Esophagus squamous epithelium (tissue), 4 donors: ENCODE data around the gene SEC61A2.

Experiments
- POLR2A ChIP-seq, 4 donors: fragments of 450-650 bp; IDR thresholded peaks; one replicate each; pipeline ENCODE4 v1.6.1; 2017; ENCODE audit warnings: antibody characterized with exemption in 4 of 4, mild to moderate bottlenecking in 4 of 4, moderate library complexity in 3 of 4
- TF ChIP-seq, protein P1 (sequence below), 6 experiments: fragments of 450-650 bp in 4 of 6; fragments of 200-600 bp in 2 of 6; sonication (generic) in 2 of 6; IDR thresholded peaks; one replicate each; pipeline ENCODE4 v1.5.1; 2016 to 2019; ENCODE audit warnings: antibody characterized with exemption in 6 of 6, mild to moderate bottlenecking in 4 of 6, moderate library complexity in 4 of 6

DNA sequence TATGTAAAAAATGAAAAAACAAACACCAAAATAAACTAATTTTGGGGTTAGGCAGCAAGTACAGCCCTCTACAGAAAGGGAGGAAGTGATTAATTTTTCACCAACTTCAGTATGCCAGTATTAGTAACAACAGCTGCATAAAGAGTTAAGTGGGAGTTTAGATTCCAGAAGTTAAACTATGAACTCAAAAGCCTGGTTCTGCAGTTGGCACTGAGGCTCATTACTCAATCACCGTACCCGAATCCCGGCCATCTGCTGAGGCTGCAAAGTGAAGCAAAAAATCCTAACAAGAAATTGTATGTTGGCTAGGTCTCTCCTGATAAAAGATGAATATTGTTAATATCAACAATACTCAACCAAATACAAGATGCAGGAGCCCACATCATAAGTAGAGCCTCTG, 62.2 kb downstream of the SEC61A2 start:
- TF ChIP-seq POLR2A (IDR thresholded peaks at IDR 0.05): no peak
- TF ChIP-seq, protein P1, sequence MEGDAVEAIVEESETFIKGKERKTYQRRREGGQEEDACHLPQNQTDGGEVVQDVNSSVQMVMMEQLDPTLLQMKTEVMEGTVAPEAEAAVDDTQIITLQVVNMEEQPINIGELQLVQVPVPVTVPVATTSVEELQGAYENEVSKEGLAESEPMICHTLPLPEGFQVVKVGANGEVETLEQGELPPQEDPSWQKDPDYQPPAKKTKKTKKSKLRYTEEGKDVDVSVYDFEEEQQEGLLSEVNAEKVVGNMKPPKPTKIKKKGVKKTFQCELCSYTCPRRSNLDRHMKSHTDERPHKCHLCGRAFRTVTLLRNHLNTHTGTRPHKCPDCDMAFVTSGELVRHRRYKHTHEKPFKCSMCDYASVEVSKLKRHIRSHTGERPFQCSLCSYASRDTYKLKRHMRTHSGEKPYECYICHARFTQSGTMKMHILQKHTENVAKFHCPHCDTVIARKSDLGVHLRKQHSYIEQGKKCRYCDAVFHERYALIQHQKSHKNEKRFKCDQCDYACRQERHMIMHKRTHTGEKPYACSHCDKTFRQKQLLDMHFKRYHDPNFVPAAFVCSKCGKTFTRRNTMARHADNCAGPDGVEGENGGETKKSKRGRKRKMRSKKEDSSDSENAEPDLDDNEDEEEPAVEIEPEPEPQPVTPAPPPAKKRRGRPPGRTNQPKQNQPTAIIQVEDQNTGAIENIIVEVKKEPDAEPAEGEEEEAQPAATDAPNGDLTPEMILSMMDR (IDR thresholded peaks at IDR 0.05): no peak
